Stimulated activated naive CD4-positive, alpha-beta T cell treated with Interleukin-2 at 50 U/mL for 16 hours (primary cell): ENCODE measurements around the gene RMND5B.
"Not testable (repeated sequence)": the region's sequence is repeated elsewhere in the genome, so short reads cannot be mapped to it uniquely, and the experiment has no call there.

Experiments used
- DNase-seq: peaks from one replicate; lab custom pipeline; 2025; lab: John Stamatoyannopoulos, UW

The RMND5B gene

GRCh38 chr5:178170455-178170854 is 39.6 kb downstream of the RMND5B start:
- DNase-seq: no peak

GRCh38 chr5:178174456-178174855 is 43.6 kb downstream of the RMND5B start:
- no peak for DNase-seq

- DNase-seq: no peak
These were observed 46.0 kb downstream of the RMND5B start for GRCh38 chr5:178176791-178177190.

GRCh38 chr5:178177569-178177968 is 46.8 kb downstream of the RMND5B start:
- no peak for DNase-seq

GRCh38 chr5:178180141-178180863 is 49.5 kb downstream of the RMND5B start:
- DNase-seq: no peak

- DNase-seq: no peak
These were observed 51.5 kb downstream of the RMND5B start for GRCh38 chr5:178182158-178182876.

- DNase-seq: no peak
These were observed 55.6 kb downstream of the RMND5B start for GRCh38 chr5:178186427-178186826.

GRCh38 chr5:178187014-178187413 is 56.2 kb downstream of the RMND5B start, which contains the start of gene GMCL2:
GMCL2 (minus strand) TSS chr5:178187371; CDS start chr5:178187299, 72 bp downstream.
- no peak for DNase-seq

- no peak for DNase-seq
These were observed 58.6 kb downstream of the RMND5B start for GRCh38 chr5:178189433-178189832.

- DNase-seq: no peak
These were observed 60.8 kb downstream of the RMND5B start for GRCh38 chr5:178191661-178192060.

GRCh38 chr5:178192244-178192643 is 61.4 kb downstream of the RMND5B start:
- DNase-seq: no peak

- no peak for DNase-seq
These were observed 62.0 kb downstream of the RMND5B start for GRCh38 chr5:178192787-178193186.

GRCh38 chr5:178193251-178193809 is 62.5 kb downstream of the RMND5B start:
- DNase-seq: no peak

- no peak for DNase-seq
These were observed 63.2 kb downstream of the RMND5B start for GRCh38 chr5:178194026-178194425.

GRCh38 chr5:178196281-178196812 is 65.5 kb downstream of the RMND5B start:
- DNase-seq: no peak

GRCh38 chr5:178196986-178197385 is 66.2 kb downstream of the RMND5B start:
- no peak for DNase-seq

- not testable (repeated sequence) for DNase-seq
These were observed 67.3 kb downstream of the RMND5B start for GRCh38 chr5:178198151-178198550.

- DNase-seq: no peak
These were observed 67.9 kb downstream of the RMND5B start for GRCh38 chr5:178198706-178199105.

GRCh38 chr5:178199581-178200434 is 69.0 kb downstream of the RMND5B start:
- DNase-seq: no peak
